ENCODE results near the gene SLC9A6. TPM values are rescaled to one million over a fixed set of nuclear protein-coding genes. Genes with fewer than 3 reads are reported as not detected.

The SLC9A6 gene
- total and polyA plus RNA-seq, 9 of the 15 experiments (the other 6 are each of a cell fraction or from before 2014, with no cell fraction given) = 3.7 to 13.9 (median 9.9) TPM

DNA sequence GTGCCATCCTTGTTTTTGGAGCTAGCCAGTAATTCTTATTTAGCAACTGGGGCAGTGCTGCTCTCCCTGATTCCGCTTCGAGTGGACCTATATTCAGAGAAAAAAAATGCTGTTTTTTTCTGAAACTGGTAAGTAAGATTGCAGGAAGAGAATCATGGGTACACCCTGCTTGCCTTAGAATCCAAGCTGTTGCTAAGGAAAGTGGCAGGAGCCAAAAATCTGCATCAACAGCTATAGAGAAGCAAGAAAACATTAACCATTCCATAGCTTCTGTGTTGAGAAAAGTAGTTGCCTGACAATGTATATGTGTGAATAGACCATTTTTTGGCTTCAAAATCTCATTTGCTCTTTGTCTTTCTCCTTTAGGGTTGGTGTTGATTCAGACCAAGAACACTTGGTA, 44.5 kb downstream of the SLC9A6 start (continued):
- TF ChIP-seq, protein P1, sequence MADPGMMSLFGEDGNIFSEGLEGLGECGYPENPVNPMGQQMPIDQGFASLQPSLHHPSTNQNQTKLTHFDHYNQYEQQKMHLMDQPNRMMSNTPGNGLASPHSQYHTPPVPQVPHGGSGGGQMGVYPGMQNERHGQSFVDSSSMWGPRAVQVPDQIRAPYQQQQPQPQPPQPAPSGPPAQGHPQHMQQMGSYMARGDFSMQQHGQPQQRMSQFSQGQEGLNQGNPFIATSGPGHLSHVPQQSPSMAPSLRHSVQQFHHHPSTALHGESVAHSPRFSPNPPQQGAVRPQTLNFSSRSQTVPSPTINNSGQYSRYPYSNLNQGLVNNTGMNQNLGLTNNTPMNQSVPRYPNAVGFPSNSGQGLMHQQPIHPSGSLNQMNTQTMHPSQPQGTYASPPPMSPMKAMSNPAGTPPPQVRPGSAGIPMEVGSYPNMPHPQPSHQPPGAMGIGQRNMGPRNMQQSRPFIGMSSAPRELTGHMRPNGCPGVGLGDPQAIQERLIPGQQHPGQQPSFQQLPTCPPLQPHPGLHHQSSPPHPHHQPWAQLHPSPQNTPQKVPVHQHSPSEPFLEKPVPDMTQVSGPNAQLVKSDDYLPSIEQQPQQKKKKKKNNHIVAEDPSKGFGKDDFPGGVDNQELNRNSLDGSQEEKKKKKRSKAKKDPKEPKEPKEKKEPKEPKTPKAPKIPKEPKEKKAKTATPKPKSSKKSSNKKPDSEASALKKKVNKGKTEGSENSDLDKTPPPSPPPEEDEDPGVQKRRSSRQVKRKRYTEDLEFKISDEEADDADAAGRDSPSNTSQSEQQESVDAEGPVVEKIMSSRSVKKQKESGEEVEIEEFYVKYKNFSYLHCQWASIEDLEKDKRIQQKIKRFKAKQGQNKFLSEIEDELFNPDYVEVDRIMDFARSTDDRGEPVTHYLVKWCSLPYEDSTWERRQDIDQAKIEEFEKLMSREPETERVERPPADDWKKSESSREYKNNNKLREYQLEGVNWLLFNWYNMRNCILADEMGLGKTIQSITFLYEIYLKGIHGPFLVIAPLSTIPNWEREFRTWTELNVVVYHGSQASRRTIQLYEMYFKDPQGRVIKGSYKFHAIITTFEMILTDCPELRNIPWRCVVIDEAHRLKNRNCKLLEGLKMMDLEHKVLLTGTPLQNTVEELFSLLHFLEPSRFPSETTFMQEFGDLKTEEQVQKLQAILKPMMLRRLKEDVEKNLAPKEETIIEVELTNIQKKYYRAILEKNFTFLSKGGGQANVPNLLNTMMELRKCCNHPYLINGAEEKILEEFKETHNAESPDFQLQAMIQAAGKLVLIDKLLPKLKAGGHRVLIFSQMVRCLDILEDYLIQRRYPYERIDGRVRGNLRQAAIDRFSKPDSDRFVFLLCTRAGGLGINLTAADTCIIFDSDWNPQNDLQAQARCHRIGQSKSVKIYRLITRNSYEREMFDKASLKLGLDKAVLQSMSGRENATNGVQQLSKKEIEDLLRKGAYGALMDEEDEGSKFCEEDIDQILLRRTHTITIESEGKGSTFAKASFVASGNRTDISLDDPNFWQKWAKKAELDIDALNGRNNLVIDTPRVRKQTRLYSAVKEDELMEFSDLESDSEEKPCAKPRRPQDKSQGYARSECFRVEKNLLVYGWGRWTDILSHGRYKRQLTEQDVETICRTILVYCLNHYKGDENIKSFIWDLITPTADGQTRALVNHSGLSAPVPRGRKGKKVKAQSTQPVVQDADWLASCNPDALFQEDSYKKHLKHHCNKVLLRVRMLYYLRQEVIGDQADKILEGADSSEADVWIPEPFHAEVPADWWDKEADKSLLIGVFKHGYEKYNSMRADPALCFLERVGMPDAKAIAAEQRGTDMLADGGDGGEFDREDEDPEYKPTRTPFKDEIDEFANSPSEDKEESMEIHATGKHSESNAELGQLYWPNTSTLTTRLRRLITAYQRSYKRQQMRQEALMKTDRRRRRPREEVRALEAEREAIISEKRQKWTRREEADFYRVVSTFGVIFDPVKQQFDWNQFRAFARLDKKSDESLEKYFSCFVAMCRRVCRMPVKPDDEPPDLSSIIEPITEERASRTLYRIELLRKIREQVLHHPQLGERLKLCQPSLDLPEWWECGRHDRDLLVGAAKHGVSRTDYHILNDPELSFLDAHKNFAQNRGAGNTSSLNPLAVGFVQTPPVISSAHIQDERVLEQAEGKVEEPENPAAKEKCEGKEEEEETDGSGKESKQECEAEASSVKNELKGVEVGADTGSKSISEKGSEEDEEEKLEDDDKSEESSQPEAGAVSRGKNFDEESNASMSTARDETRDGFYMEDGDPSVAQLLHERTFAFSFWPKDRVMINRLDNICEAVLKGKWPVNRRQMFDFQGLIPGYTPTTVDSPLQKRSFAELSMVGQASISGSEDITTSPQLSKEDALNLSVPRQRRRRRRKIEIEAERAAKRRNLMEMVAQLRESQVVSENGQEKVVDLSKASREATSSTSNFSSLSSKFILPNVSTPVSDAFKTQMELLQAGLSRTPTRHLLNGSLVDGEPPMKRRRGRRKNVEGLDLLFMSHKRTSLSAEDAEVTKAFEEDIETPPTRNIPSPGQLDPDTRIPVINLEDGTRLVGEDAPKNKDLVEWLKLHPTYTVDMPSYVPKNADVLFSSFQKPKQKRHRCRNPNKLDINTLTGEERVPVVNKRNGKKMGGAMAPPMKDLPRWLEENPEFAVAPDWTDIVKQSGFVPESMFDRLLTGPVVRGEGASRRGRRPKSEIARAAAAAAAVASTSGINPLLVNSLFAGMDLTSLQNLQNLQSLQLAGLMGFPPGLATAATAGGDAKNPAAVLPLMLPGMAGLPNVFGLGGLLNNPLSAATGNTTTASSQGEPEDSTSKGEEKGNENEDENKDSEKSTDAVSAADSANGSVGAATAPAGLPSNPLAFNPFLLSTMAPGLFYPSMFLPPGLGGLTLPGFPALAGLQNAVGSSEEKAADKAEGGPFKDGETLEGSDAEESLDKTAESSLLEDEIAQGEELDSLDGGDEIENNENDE (IDR thresholded peaks at IDR 0.05; ENCODE audit: low read depth, low read length) = no peak
- TF ChIP-seq ERF (CRISPR knock-in tag; IDR thresholded peaks at IDR 0.05) = no peak
- TF ChIP-seq SIN3B (IDR thresholded peaks at IDR 0.05; ENCODE audit: low read depth) = no peak

All from K562 (cell line).